Measurements from ENCODE around the gene CTSS. TPM values are rescaled to one million over a fixed set of nuclear protein-coding genes. Genes with fewer than 3 reads are reported as not detected.
A peak's percentile ranks its signal among the peaks of the same experiment; 100 is the strongest.

Gene CTSS
- total RNA-seq, 1 experiment from 2014 or later: not detected

DNA sequence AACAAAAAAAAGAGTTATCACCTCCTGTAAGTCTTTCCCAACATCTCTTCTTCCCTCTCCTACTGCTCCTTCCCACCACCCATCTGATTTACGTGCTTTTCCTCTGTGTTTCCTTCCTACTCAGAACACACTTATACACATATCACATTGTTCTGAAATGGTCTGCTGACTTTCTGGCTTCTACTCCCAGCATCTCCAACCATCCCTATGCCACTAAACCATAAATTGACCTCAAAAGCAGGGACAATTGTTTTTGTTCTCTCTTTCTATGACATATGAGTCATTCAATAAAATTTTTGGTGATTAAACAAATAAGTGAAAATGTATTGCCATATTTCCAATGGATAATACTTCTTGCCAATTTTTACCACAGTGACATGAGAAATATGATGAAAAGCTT is 76.8 kb downstream of the CTSS start:
- peak overlapping the region in 2 of 3 experiments; percentile 6 to 28; a peak in 2 of 7 replicates for H3K27ac Mint-ChIP-seq

More for the DNA sequence above, 76.8 kb downstream of the CTSS start:
- no CpG with 5 or more reads among the region's 1 CpG for WGBS (ENCODE audit: extremely low coverage, insufficient read length, low lambda C conversion rate)
- no peak for DNase-seq
- Histone ChIP-seq H4K8ac (replicated peaks; ENCODE audit: insufficient read length, low read depth, low read length) (no peak overlapping the region), H4K91ac (ENCODE audit: insufficient read length, low read depth, low read length) (no peak overlapping the region), H3K79me2 (ENCODE audit: insufficient read depth, low read length) (no peaks in the 10 kb centered on the region), H2AFZ (ENCODE audit: low read length) (no peak overlapping the region), H2BK120ac (ENCODE audit: low read depth, low read length, poor library complexity, severe bottlenecking) (no peak overlapping the region), H3K4ac (ENCODE audit: low read depth, low read length) (no peak overlapping the region), H3T11ph (ENCODE audit: low read length) (no peak overlapping the region), H4K20me1 (ENCODE audit: control insufficient read depth, insufficient read depth, insufficient read length) (no peaks in the 10 kb centered on the region), H2BK20ac (ENCODE audit: low read depth, low read length, poor library complexity, severe bottlenecking) (no peak overlapping the region), H2BK15ac (ENCODE audit: low read depth, low read length) (no peak overlapping the region), H3K4me1 (ENCODE audit: insufficient read depth, low read length) (no peaks in the 10 kb centered on the region), H2BK12ac (ENCODE audit: insufficient read length, low read depth, low read length) (no peak overlapping the region), H3K9me3 (ENCODE audit: control insufficient read depth, low read depth, low read length) (no peaks in the 10 kb centered on the region), H3K56ac (ENCODE audit: insufficient read length, low read depth, low read length) (no peak overlapping the region), H4K5ac (ENCODE audit: insufficient read length, low read depth, low read length) (no peak overlapping the region), H3K4me2 (ENCODE audit: insufficient read depth, insufficient read length, low read length) (no peak overlapping the region), H3K9ac (ENCODE audit: extremely low read depth, insufficient read length, low read length) (no peak overlapping the region), H3K27ac (ENCODE audit: insufficient read length, low read depth, low read length) (no peak overlapping the region), H2AK5ac (ENCODE audit: insufficient read length, low read length) (no peak overlapping the region), H3K79me1 (ENCODE audit: insufficient read depth, low read depth, low read length, poor library complexity, severe bottlenecking) (no peaks in the 10 kb centered on the region), H3K18ac (ENCODE audit: insufficient read length, low read depth, low read length) (no peak overlapping the region), H3K27me3 (ENCODE audit: insufficient read depth, low read length) (no peaks in the 10 kb centered on the region), H3K23ac (ENCODE audit: insufficient read length, low read depth, low read length) (no peak overlapping the region), H2BK5ac (ENCODE audit: insufficient read length, low read length) (no peak overlapping the region), H3K14ac (ENCODE audit: insufficient read depth, low read length) (no peak overlapping the region), H3K23me2 (ENCODE audit: insufficient read length, low read depth, low read length, poor library complexity, severe bottlenecking) (no peaks in the 10 kb centered on the region)
- Mint-ChIP-seq H3K27me3 (ENCODE audit: low read depth) (no peaks in the 10 kb centered on the region), H3K9me3 (no peaks in the 10 kb centered on the region), H3K4me1 (peaks cover 5 to 6% of the 10 kb centered on the region in 2 experiments), H3K4me3 (no peak overlapping the region), H3K36me3 (ENCODE audit: insufficient read depth in 1 of 3, low read depth in 3 of 3) (peaks cover 14 to 45% (median 36%) of the 10 kb centered on the region in 3 experiments; a peak in 6 of 7 replicates)
- TF ChIP-seq, protein P1, sequence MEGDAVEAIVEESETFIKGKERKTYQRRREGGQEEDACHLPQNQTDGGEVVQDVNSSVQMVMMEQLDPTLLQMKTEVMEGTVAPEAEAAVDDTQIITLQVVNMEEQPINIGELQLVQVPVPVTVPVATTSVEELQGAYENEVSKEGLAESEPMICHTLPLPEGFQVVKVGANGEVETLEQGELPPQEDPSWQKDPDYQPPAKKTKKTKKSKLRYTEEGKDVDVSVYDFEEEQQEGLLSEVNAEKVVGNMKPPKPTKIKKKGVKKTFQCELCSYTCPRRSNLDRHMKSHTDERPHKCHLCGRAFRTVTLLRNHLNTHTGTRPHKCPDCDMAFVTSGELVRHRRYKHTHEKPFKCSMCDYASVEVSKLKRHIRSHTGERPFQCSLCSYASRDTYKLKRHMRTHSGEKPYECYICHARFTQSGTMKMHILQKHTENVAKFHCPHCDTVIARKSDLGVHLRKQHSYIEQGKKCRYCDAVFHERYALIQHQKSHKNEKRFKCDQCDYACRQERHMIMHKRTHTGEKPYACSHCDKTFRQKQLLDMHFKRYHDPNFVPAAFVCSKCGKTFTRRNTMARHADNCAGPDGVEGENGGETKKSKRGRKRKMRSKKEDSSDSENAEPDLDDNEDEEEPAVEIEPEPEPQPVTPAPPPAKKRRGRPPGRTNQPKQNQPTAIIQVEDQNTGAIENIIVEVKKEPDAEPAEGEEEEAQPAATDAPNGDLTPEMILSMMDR (conservative IDR thresholded peaks at IDR 0.05): no peak
